ENCODE results near the gene NME4. TPM values are rescaled to one million over a fixed set of nuclear protein-coding genes. Genes with fewer than 3 reads are reported as not detected.
A peak's percentile ranks its signal among the peaks of the same experiment; 100 is the strongest.
"Not testable (repeated sequence)": the region's sequence is repeated elsewhere in the genome, so short reads cannot be mapped to it uniquely, and the experiment has no call there.

The NME4 gene
- total and polyA plus RNA-seq, 12 donors: 48.1 to 97.2 (median 75.4) TPM

DNA sequence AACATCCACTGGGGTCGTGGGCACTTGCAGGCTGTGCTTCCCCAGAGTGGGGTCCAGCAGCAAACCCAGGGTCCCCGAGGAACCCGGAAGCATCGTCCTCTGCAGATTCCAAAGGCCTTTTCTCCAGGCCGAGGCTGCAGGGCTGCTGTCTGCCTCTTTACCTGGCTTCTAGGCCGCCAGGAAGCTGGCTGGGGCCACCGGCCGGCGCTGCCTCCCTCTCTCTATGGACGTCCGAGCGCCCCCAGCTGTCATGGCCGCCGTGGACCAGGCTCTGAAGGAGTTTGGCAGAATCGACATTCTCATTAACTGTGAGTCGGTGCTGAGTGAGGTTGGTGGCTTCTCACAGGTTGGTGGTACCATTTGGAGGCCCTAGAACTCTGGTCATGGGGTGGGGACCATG, 10.3 kb downstream of the NME4 start:
- DNase-seq: no peak
- Histone ChIP-seq H3K36me3 (peaks cover 0 to 27% (median 0%) of the 10 kb centered on the region in 9 donors), H3K27ac (no peak overlapping the region), H3K9me3 (no peaks in the 10 kb centered on the region), H3K4me3 (no peak overlapping the region), H3K4me1 (peaks cover 0 to 8% (median 5%) of the 10 kb centered on the region in 9 donors), H3K27me3 (no peaks in the 10 kb centered on the region)
- no peak for ATAC-seq
- no peak for TF ChIP-seq CTCF (IDR thresholded peaks at IDR 0.05)
- 90 to 92% methylated on average over 15 to 16 of the region's 16 CpGs for WGBS, 2 donors
- intact Hi-C loops (cut with DNase I): no loop called here

- Histone ChIP-seq H3K4me3 (no peak overlapping the region), H3K9me3 (no peaks in the 10 kb centered on the region), H3K4me1 (no peaks in the 10 kb centered on the region), H3K27me3 (no peaks in the 10 kb centered on the region), H3K36me3 (peaks cover 0 to 27% (median 0%) of the 10 kb centered on the region in 9 donors), H3K27ac (no peak overlapping the region)
- 89 to 92% methylated on average over 36 of the region's 36 CpGs for WGBS, 2 donors
- DNase-seq: no peak
- intact Hi-C loops (cut with DNase I): no loop called here
- TF ChIP-seq CTCF (IDR thresholded peaks at IDR 0.05): no peak
- ATAC-seq: no peak
These were observed 13.6 kb downstream of the NME4 start for GRCh38 chr16:410516-411178.

- Histone ChIP-seq H3K4me3 (no peak overlapping the region), H3K27ac (no peak overlapping the region), H3K36me3 (peaks cover 0 to 27% (median 0%) of the 10 kb centered on the region in 9 donors), H3K4me1 (no peaks in the 10 kb centered on the region), H3K27me3 (no peaks in the 10 kb centered on the region), H3K9me3 (no peaks in the 10 kb centered on the region)
- intact Hi-C loops (cut with DNase I): no loop called here
- WGBS, 2 donors: 94 to 97% methylated on average over 26 of the region's 26 CpGs
- DNase-seq: no peak
- ATAC-seq: peak in 2 of 8 donors; percentile 15 to 42
- TF ChIP-seq CTCF (IDR thresholded peaks at IDR 0.05): no peak
These were observed 14.7 kb downstream of the NME4 start for GRCh38 chr16:411576-412265.

DNA sequence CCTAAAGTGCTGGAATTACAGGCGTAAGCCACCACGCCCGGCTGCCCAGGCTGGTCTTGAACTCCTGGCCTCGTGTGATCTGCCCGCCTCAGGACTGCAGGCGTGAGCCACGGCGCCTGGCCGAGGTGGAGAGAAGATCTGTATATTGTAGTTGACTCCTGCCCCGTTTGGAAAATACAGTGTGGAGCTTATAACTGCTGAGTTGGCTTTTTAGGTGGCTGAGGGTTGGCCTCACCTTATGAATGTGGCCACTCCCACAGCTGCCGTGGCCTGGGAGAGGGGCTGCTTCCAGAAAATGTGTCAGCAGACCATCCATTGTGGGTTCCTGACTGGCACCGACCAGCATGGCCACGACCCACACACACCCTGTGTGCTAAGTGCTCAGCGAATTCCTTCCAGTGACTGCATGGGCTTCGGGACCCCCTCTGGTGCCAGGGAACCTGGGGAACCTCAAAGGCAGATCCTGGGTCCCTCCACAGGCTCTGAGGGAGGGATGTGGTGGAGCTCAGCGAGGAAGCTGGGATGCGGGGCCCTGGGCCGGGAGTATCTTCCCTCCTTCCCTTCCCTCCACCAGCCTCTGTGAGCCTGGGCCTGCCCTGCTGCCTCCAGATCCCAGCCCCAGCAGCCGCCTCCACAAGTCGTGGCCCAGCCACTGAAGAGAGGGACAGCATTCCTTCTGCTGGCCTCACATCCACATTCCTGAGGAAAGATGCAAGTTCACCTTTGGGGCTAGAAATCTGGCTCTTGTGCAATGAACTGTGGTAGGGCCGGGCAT, 17.6 kb downstream of the NME4 start:
- intact Hi-C loops (cut with DNase I): no loop called here
- Histone ChIP-seq H3K27ac (no peak overlapping the region), H3K36me3 (peaks cover 0 to 23% (median 0%) of the 10 kb centered on the region in 9 donors), H3K4me3 (no peak overlapping the region), H3K9me3 (no peaks in the 10 kb centered on the region), H3K4me1 (no peaks in the 10 kb centered on the region), H3K27me3 (no peaks in the 10 kb centered on the region)
- DNase-seq: no peak
- TF ChIP-seq CTCF (IDR thresholded peaks at IDR 0.05): no peak
- 90% methylated on average over 21 of the region's 21 CpGs for WGBS, 2 donors
- peak in 1 of 8 donors; percentile 7 for ATAC-seq

- H3K9me3 ChIP-seq; H3K4me3 ChIP-seq; H3K27ac ChIP-seq; H3K4me1 ChIP-seq; H3K27me3 ChIP-seq; intact Hi-C loops (cut with DNase I); DNase-seq; ATAC-seq: not testable (repeated sequence)
- WGBS, 2 donors: 94 to 97% methylated on average over 3 of the region's 3 CpGs
- peaks cover 0 to 19% (median 0%) of the 10 kb centered on the region in 9 donors for H3K36me3 ChIP-seq
These were observed 18.1 kb downstream of the NME4 start for GRCh38 chr16:415170-415498.

DNA sequence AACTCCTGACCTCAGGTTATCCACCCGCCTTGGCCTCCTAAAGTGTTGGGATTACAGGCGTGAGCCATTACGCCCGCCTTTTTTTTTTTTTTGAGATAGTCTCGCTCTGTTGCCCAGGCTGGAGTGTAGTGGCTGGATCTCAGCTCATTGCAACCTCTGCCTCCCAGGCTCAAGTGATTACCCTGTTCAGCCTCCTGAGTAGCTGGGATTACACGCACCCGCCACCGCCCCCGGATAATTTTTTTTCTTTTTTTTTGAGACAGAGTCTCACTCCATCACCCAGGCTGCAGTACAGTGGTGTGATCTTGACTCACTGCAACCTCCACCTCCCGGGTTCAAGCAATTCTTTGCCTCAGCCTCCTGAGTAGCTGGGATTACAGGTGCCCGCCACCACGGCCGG, 25.2 kb downstream of the NME4 start:
- not testable (repeated sequence) for H3K4me3 ChIP-seq, H3K27ac ChIP-seq, DNase-seq, ATAC-seq, H3K27me3 ChIP-seq, H3K9me3 ChIP-seq, H3K36me3 ChIP-seq
- intact Hi-C loops (cut with DNase I): loop anchor here in 3 of 10 donors (10.0 kb wide), 2 partner anchors 53 to 163 kb away; no protein-coding TSS in a partner anchor
- H3K4me1 ChIP-seq: peaks cover 0 to 31% (median 25%) of the 10 kb centered on the region in 9 donors
- 91 to 94% methylated on average over 13 of the region's 13 CpGs for WGBS, 2 donors
